ENCODE measurements around the gene CACNG7.
"Not testable (repeated sequence)": the region's sequence is repeated elsewhere in the genome, so short reads cannot be mapped to it uniquely, and the experiment has no call there.

The CACNG7 gene

DNA sequence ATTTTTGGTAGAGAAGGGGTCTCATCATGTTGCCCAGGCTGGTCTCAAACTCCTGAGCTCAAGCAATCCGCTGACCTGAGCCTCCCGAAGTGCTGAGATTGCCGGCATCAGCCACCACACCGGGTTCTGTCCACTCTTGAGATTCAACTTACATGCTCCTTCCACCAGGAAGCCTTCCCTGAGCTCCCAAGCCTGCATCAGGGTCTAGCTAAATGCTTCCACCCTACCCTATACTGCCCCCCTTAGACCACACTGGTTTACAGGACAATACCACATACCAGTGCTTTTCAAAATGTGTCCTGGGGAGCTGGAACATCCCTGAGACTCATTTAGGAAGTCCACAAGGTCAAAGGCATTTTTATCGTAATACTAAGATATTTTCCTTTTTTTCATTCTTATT is 38.5 kb downstream of the CACNG7 start:
- H2BK120ac ChIP-seq (ENCODE audit: low read depth, low read length), result no peak overlapping the region

DNA sequence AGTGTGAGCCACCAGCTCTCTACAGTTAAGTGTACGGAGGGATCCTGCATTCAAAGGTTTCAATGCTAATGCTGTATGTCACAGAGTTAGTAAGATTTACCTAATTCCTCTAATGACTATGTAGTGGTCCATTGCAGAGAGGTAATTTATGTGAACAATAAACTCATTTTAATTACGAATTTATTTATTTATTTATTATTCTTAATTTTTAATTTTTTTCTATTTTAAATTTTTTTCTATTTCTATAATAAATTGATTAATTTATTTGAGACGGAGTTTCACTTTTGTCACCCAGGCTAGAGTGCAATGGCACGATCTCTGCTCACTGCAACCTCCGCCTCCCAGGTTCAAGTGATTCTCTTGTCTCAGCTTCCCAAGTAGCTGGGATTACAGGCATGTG is 39.5 kb downstream of the CACNG7 start:
- not testable (repeated sequence) for H3K18ac ChIP-seq (ENCODE audit: low read depth in 1 of 2, low read length in 2 of 2); H3K23ac ChIP-seq (ENCODE audit: low read length in 2 of 2); DNase-seq; H2BK12ac ChIP-seq (ENCODE audit: low read length in 2 of 2); H2AFZ ChIP-seq (ENCODE audit: low read depth, low read length); H3K4me1 ChIP-seq (ENCODE audit: control insufficient read depth, insufficient read depth, low read depth, low read length); H3K4ac ChIP-seq (ENCODE audit: low read depth in 1 of 2, low read length in 2 of 2); H3K9me3 ChIP-seq (ENCODE audit: control insufficient read depth, low read length); H3K9ac ChIP-seq (ENCODE audit: low read length); H3K4me3 ChIP-seq (ENCODE audit: insufficient read depth in 1 of 2, low read depth in 1 of 2, low read length in 2 of 2); H3K4me2 ChIP-seq (ENCODE audit: low read length, poor library complexity, severe bottlenecking); H2BK5ac ChIP-seq (ENCODE audit: low read depth, low read length, poor library complexity, severe bottlenecking); H2BK15ac ChIP-seq (ENCODE audit: low read depth, poor library complexity, severe bottlenecking); H3K79me1 ChIP-seq (replicated peaks; ENCODE audit: low read length, poor library complexity, severe bottlenecking); H2AK5ac ChIP-seq (ENCODE audit: low read length, severe bottlenecking); H2BK120ac ChIP-seq (ENCODE audit: low read depth, low read length); H3K36me3 ChIP-seq (ENCODE audit: control insufficient read depth in 1 of 2, insufficient read depth in 2 of 2, low read depth in 1 of 2, low read length in 2 of 2); H4K8ac ChIP-seq (ENCODE audit: low read length); H3K14ac ChIP-seq (ENCODE audit: low read length in 2 of 2); H4K91ac ChIP-seq (ENCODE audit: low read length); H3K27ac ChIP-seq (ENCODE audit: low read length, poor library complexity, severe bottlenecking)
- H3K27me3 ChIP-seq (ENCODE audit: control insufficient read depth in 1 of 2, insufficient read depth in 1 of 2, low read length in 2 of 2), result peaks cover 0 to 33% of the 10 kb centered on the region in 2 experiments
- 69% methylated on average over 4 of the region's 5 CpGs for WGBS

More for the DNA sequence above, 38.5 kb downstream of the CACNG7 start:
- Histone ChIP-seq H3K23ac (ENCODE audit: low read length in 2 of 2) (no peak overlapping the region), H2BK5ac (ENCODE audit: low read depth, low read length, poor library complexity, severe bottlenecking) (no peak overlapping the region), H3K4me3 (ENCODE audit: insufficient read depth in 1 of 2, low read depth in 1 of 2, low read length in 2 of 2) (no peak overlapping the region), H2BK15ac (ENCODE audit: low read depth, poor library complexity, severe bottlenecking) (no peak overlapping the region), H3K36me3 (ENCODE audit: control insufficient read depth in 1 of 2, insufficient read depth in 2 of 2, low read depth in 1 of 2, low read length in 2 of 2) (no peaks in the 10 kb centered on the region), H3K18ac (ENCODE audit: low read depth in 1 of 2, low read length in 2 of 2) (no peak overlapping the region), H3K4me2 (ENCODE audit: low read length, poor library complexity, severe bottlenecking) (no peak overlapping the region), H2AK5ac (ENCODE audit: low read length, severe bottlenecking) (no peak overlapping the region), H3K79me1 (replicated peaks; ENCODE audit: low read length, poor library complexity, severe bottlenecking) (no peaks in the 10 kb centered on the region), H3K9ac (ENCODE audit: low read length) (no peak overlapping the region), H4K8ac (ENCODE audit: low read length) (no peak overlapping the region), H2BK12ac (ENCODE audit: low read length in 2 of 2) (no peak overlapping the region), H4K91ac (ENCODE audit: low read length) (no peak overlapping the region), H3K27ac (ENCODE audit: low read length, poor library complexity, severe bottlenecking) (no peak overlapping the region), H3K9me3 (ENCODE audit: control insufficient read depth, low read length) (no peaks in the 10 kb centered on the region), H2AFZ (ENCODE audit: low read depth, low read length) (no peak overlapping the region), H3K27me3 (ENCODE audit: control insufficient read depth in 1 of 2, insufficient read depth in 1 of 2, low read length in 2 of 2) (peaks cover 6 to 39% of the 10 kb centered on the region in 2 experiments), H3K4me1 (ENCODE audit: control insufficient read depth, insufficient read depth, low read depth, low read length) (no peaks in the 10 kb centered on the region), H3K14ac (ENCODE audit: low read length in 2 of 2) (no peak overlapping the region), H3K4ac (ENCODE audit: low read depth in 1 of 2, low read length in 2 of 2) (no peak overlapping the region)
- no peak for DNase-seq
- 56% methylated on average over 4 of the region's 5 CpGs for WGBS

DNA sequence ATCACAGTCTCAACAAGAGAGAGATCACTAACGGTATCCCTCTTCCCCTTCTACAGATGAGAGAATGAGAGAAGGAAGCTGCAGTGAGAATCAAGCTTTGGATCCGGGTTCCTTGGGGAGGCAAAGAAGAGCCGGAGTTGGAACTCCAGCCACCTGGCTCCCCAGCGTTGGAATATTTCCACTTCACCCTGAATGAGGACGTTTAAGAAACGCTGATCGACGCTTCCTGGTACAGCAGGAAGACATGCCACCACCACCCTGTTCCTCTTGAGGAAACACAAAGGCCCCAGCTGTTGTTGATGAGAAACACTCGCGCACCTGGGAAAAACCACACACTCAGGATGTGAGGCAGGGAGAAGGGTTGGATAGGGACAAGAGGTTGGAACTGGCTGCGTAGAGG is 42.4 kb downstream of the CACNG7 start:
- no peak overlapping the region for H3K9ac ChIP-seq (ENCODE audit: low read length)
- whole genome bisulfite sequencing, result 69% methylated on average over 11 of the region's 11 CpGs
- no peaks in the 10 kb centered on the region for H3K4me1 ChIP-seq (ENCODE audit: control insufficient read depth, insufficient read depth, low read depth, low read length)
- no peaks in the 10 kb centered on the region for H3K79me1 ChIP-seq (replicated peaks; ENCODE audit: low read length, poor library complexity, severe bottlenecking)
- DNase-seq, result no peak
- H2AFZ ChIP-seq (ENCODE audit: low read depth, low read length), result no peak overlapping the region
- H3K4me2 ChIP-seq (ENCODE audit: low read length, poor library complexity, severe bottlenecking), result no peak overlapping the region
- H3K14ac ChIP-seq (ENCODE audit: low read length in 2 of 2), result no peak overlapping the region
- peaks cover 0 to 11% of the 10 kb centered on the region in 2 experiments for H3K27me3 ChIP-seq (ENCODE audit: control insufficient read depth in 1 of 2, insufficient read depth in 1 of 2, low read length in 2 of 2)
- H3K36me3 ChIP-seq (ENCODE audit: control insufficient read depth in 1 of 2, insufficient read depth in 2 of 2, low read depth in 1 of 2, low read length in 2 of 2), result no peaks in the 10 kb centered on the region
- no peaks in the 10 kb centered on the region for H3K9me3 ChIP-seq (ENCODE audit: control insufficient read depth, low read length)
- no peak overlapping the region for H2BK12ac ChIP-seq (ENCODE audit: low read length in 2 of 2)
- H4K91ac ChIP-seq (ENCODE audit: low read length), result no peak overlapping the region
- H3K23ac ChIP-seq (ENCODE audit: low read length in 2 of 2), result no peak overlapping the region
- H2BK120ac ChIP-seq (ENCODE audit: low read depth, low read length), result no peak overlapping the region
- no peak overlapping the region for H3K27ac ChIP-seq (ENCODE audit: low read length, poor library complexity, severe bottlenecking)
- H3K4ac ChIP-seq (ENCODE audit: low read depth in 1 of 2, low read length in 2 of 2), result no peak overlapping the region
- H3K18ac ChIP-seq (ENCODE audit: low read depth in 1 of 2, low read length in 2 of 2), result no peak overlapping the region
- no peak overlapping the region for H2BK15ac ChIP-seq (ENCODE audit: low read depth, poor library complexity, severe bottlenecking)
- H2AK5ac ChIP-seq (ENCODE audit: low read length, severe bottlenecking), result no peak overlapping the region
- H2BK5ac ChIP-seq (ENCODE audit: low read depth, low read length, poor library complexity, severe bottlenecking), result no peak overlapping the region
- H4K8ac ChIP-seq (ENCODE audit: low read length), result no peak overlapping the region
- H3K4me3 ChIP-seq (ENCODE audit: insufficient read depth in 1 of 2, low read depth in 1 of 2, low read length in 2 of 2), result no peak overlapping the region

DNA sequence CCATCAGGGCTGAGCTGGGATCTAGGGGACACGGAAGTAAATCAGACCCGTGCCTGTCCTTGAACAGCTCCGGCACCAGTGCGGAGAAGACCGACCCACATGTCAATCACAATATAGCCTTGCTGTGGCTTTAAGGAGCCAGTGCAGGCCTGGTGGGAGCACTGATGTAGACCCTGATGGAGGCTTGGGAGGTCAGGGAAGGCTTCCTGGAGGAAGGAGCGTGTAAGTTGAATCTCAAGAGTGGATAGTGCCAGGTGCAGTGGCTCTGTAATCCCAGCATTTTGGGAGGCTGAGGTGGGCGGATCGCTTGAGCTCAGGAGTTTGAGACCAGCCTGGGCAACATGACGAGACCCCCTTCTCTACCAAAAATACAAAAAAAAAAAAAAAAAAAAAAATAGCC is 42.9 kb downstream of the CACNG7 start:
- 86% methylated on average over 5 of the region's 9 CpGs for WGBS
- Histone ChIP-seq H2BK15ac (ENCODE audit: low read depth, poor library complexity, severe bottlenecking) (no peak overlapping the region), H3K27ac (ENCODE audit: low read length, poor library complexity, severe bottlenecking) (no peak overlapping the region), H3K4me3 (ENCODE audit: insufficient read depth in 1 of 2, low read depth in 1 of 2, low read length in 2 of 2) (no peak overlapping the region), H3K79me1 (replicated peaks; ENCODE audit: low read length, poor library complexity, severe bottlenecking) (no peaks in the 10 kb centered on the region), H4K8ac (ENCODE audit: low read length) (no peak overlapping the region), H2AFZ (ENCODE audit: low read depth, low read length) (no peak overlapping the region), H3K36me3 (ENCODE audit: control insufficient read depth in 1 of 2, insufficient read depth in 2 of 2, low read depth in 1 of 2, low read length in 2 of 2) (no peaks in the 10 kb centered on the region), H3K27me3 (ENCODE audit: control insufficient read depth in 1 of 2, insufficient read depth in 1 of 2, low read length in 2 of 2) (peaks cover under 1 to 15% of the 10 kb centered on the region in 2 experiments), H3K9me3 (ENCODE audit: control insufficient read depth, low read length) (no peaks in the 10 kb centered on the region), H2BK120ac (ENCODE audit: low read depth, low read length) (no peak overlapping the region), H3K4ac (ENCODE audit: low read depth in 1 of 2, low read length in 2 of 2) (no peak overlapping the region), H3K4me1 (ENCODE audit: control insufficient read depth, insufficient read depth, low read depth, low read length) (no peaks in the 10 kb centered on the region), H3K9ac (ENCODE audit: low read length) (no peak overlapping the region), H2BK5ac (ENCODE audit: low read depth, low read length, poor library complexity, severe bottlenecking) (no peak overlapping the region), H2AK5ac (ENCODE audit: low read length, severe bottlenecking) (no peak overlapping the region), H3K23ac (ENCODE audit: low read length in 2 of 2) (no peak overlapping the region), H3K4me2 (ENCODE audit: low read length, poor library complexity, severe bottlenecking) (no peak overlapping the region), H3K18ac (ENCODE audit: low read depth in 1 of 2, low read length in 2 of 2) (no peak overlapping the region), H3K14ac (ENCODE audit: low read length in 2 of 2) (no peak overlapping the region), H4K91ac (ENCODE audit: low read length) (no peak overlapping the region), H2BK12ac (ENCODE audit: low read length in 2 of 2) (no peak overlapping the region)
- no peak for DNase-seq
